Left hindlimb (tissue), 1 donor: Measurements from ENCODE around the gene AKT3.
"Not testable (repeated sequence)": the region's sequence is repeated elsewhere in the genome, so short reads cannot be mapped to it uniquely, and the experiment has no call there.

ENCODE experiments used
- DNase-seq: peaks from one replicate; pipeline ENCODE4 v3.0.0-alpha.2; 2018

AKT3 gene

DNA sequence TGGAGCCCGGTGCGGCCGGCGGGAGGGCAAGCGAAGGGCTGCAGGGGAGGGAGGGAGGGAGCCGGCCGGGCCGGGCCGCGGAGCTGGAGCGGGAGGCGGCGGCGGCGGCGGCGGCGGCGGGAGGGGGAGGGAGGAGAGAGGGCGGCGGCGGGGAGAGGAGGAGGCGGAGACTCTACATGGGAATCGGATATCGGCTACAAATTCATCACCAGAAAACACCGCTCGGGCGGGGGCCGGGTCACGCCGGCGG lies at the start of gene AKT3:
AKT3 (minus strand) TSS at position 42 of the 250 bp plus-strand sequence. CDS start 7,073 bp downstream, outside the sequence.
- peak; percentile 89 for DNase-seq

DNA sequence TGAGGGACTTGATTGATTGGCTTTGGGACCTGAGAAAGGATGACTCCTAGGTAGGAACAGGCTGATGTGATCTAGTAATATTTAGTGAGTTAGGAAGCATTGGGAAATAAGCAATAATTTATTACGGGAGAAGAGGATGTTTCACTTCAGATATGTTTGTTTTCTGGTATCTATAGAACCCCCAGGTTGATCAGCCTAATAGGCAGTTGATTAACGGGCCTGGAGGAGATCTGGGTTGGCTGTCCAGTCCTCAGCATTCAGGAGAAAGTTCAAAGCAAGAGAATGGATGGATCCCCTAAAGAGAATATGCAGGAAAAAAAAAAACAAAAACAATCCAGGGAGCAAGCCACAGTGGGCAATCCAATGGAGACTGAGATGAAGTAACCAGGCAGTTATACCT lies 48.2 kb upstream of the AKT3 start:
- no peak for DNase-seq

DNA sequence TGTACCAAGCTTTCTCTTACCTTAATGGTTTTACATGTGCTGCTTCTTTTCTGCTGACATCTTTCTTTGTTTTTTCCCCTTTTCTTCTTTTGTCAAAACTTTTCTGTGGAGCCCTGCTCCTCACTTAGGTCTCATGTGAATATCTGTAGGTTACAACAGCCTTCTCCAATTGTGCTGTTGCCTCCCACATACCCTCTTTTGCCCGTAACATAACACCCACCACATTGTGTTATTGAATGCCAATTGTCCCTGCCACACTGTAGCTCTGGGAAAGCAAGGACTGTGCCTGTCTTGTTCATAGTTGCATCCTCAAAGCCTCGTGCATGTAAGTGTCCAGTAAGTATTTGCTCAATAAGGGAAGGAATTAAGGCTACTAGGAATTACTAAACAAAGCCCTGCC lies 46.3 kb upstream of the AKT3 start:
- no peak for DNase-seq

DNA sequence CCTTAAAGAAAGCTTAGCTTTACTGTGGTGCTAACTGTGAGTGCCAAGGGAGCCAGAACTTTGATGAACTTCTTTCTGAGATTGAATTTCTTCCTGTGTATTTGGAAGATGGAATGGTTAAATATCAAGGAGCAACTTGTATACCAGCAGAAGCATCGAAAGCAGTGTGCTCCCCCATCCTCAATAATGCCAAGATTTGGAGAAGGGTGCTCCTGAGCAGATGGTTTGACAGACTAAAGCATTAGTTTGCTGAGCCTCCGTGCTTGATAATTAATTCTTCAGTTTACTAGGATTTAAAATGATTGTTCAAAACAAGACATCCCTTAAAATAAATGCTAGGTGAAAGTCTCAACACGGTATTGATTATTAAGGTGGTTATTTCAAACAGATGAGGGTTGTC lies 42.4 kb upstream of the AKT3 start:
- DNase-seq: no peak

DNA sequence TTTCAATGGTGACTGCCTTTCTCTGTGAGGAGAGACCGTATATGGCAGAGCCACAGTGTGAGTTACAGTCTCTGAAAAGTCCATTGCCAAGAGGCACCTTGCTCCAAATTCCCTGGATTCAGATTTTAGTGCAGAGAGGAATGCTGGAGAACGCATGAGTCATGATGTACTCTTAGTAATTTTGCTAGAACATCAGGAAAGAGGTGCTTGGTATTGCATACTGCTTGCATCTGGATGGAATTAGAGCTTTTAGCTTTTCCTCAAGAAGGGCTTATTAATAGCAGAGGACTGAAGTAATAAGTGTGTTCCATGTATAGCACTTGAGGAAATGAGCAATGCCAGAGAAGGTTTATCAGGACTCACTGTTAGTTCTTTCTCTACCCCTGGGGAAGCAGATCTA lies 40.5 kb upstream of the AKT3 start:
- DNase-seq: no peak

DNA sequence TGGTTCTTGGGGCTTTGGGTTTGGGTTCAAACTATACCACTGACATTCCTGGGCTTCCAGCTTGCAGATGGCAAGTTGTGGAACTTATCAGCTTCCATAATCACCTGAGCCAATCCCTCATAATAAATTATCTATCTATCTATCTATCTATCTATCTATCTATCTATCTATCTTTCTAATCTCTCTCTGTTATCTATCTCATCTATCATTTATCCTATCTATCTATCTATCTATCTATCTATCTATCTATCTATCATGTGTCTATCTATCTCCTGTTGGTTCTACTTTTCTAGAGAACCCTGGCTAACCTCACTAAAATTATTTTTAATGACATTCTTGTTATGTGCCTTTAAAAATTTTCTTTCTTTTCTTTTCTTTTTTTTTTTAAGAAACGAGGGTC lies 35.8 kb upstream of the AKT3 start:
- DNase-seq: no peak

DNA sequence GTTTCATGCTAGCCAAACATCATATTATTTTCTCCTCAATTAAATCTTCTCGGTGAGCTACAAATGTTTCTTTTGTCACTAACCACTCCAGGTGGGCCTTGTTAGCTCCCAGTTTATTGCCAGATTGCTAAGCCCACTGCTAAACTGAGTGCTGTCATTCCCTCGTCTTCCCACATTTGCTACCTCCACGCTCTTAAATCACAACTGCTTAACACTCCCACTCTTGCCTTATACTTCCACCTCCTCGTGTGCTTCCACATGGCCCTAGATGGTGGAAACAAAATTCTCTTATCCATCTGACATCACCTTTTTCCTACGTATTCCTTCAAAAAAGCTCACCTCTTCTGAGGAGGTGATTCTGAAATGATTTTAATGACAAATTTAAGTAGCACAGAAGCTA lies 34.6 kb upstream of the AKT3 start:
- DNase-seq: no peak

DNA sequence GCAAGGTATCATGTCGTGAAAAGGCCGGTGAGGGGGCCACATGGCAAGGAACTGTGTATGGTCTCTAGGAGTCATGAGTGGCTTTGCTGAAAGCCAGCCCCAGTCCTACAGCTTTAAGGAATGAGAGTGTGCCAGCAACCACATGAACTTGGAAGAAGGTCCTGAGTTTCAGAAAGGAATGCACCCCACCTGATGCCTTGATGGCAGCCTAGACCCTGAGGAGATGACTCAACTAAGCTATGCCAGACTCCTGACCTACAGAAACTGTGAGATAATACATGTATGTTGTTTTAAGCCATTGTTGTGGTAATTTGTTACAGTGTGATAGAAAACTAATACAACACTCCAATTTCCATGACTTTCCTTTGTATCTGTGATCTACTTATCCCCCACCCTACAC lies 33.5 kb upstream of the AKT3 start:
- no peak for DNase-seq

DNA sequence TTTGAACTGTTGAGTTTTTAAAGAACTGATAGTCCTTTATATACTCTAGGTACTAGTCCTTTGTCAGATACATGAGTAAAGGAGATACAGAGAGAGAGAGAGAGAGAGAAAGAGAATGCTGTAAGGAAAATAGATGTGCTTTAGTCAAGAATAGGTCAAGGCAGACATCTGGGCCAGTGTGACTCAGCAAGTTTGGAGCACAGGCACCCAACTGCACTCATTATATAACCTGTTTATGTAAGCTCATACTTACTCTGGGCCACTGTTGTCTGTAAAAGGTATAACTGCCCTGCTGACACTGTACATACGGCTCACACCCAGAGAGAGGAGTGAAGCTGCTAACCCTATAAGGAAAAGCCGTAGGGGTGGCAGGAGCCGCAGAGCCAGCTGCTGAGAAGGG lies 32.2 kb upstream of the AKT3 start:
- no peak for DNase-seq

DNA sequence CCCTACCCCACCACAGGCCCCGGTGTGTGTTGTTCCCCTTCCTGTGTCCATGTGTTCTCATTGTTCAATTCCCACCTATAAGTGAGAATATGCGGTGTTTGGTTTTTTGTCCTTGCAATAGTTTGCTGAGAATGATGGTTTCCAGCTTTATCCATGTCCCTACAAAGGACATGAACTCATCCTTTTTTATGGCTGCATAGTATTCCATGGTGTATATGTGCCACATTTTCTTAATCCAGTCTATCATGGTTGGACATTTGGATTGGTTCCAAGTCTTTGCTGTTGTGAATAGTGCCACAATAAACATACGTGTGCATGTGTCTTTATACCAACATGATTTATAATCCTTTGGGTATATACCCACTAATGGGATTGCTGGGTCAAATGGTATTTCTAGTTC lies 27.0 kb upstream of the AKT3 start:
- DNase-seq: not testable (repeated sequence)

DNA sequence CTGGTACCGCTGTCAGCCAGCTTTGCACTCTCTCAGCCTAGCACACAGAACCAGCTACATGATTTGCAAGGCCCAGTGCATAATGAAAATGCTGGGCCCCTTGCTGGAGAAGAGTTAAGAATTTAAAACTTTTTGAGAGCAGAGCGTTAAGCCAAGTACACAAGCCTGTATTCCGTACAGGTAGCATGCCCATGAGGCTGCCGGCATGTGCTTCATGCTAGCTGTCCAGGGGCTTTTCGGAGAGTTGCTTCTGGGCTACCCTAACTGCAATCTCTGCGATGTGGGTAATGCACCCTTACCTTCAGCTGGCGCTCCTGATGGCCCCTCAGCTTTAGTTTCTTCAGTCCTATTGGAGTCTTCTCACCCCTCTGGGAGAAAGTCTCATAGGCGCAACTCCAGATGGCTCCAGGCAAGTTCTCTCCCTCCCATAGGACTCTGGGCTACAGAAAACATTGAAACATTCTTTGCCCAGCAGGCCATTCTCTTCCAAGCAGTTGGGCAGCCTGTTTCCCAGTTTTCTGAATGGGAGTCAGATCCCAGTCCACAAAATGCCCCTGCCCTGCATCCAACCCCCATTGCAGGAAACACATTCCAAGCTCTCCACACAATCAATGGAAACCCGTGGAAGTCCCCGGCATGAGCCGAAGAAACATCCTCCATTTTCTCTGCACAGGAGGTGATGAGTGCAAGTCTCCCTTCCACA lies 5.7 kb upstream of the AKT3 start:
- DNase-seq: no peak

DNA sequence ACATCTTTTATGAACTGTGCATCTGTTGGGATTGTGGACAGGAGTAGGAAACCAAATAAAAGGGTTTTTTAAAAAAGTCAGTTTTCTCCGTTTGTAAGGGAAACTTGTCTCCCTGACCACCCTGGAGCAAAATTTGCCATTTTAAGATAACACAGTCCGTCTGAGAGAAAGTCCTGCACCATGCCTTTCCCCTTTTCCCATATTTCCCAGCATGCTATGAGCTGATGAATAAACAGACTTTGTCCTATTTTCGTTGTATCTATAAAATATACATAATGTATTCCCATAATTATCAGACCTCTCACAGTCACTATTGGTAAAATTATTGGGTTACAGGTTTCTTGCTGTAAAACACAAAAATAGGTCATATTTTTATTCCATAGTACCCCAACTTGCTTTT lies 1.7 kb upstream of the AKT3 start:
- DNase-seq: no peak

DNA sequence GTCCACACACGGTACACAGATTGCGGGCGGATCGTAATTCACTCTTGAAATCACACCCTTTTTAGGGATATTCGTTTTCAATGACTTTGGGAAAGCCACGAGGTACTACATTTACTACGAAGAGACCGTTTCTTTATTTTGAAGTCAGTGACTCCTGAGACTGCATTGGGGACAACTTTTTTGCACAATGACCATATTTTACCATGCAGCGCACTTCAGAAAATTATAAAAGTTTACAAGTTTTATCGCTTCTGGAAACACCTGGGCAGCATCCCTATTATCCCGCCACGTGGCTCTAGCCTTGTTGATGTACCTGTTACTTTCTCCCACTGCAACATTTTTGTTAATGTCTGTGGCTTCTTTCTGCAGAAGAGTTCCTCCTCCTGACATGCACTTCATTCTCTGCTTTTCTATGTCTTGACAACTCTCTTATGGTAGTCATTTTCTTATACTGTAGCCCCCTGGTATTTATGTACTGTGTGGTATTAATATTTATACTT lies 1.3 kb upstream of the AKT3 start:
- DNase-seq: no peak

DNA sequence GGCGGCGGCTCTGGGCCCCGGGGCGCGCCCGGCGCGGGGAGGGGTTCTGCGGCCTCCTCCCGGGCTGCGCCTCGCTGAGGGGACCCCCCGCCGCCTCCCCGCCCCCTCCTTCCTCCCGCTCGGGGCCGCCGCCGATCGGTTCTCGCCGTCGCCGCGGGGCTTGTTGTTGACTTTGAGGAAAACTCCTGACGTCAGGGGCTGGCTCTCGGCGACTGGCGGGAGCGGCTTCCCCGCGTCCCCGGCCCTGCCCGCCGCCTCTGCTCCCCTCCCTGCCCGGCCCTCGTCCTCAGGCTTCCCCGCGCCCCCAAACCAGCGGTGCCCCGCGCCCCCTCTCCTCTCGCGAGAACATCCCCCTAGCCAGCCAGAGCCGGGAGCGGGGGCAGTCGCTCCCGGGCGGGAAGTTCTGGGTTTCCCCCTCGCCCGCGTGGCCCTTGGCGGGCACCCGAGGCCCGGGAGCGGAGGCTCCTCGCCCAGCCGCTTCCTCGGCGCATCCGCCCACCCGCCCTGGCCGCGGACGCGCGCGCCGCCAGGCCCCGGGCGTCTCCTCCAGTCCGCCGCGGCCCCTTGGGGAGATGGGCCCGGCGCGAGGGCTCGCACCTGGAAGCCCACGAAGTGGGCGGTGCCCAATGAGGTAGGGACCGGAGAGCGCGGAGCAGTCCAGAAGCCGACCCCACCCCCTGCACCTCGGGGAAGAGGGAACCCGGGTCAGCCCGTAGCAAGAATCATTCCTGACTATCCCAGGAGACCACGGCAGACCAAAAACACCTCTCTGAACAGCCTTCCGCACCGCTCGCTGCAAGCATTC lies 611 bp upstream of the AKT3 start:
- peak; percentile 87 for DNase-seq

DNA sequence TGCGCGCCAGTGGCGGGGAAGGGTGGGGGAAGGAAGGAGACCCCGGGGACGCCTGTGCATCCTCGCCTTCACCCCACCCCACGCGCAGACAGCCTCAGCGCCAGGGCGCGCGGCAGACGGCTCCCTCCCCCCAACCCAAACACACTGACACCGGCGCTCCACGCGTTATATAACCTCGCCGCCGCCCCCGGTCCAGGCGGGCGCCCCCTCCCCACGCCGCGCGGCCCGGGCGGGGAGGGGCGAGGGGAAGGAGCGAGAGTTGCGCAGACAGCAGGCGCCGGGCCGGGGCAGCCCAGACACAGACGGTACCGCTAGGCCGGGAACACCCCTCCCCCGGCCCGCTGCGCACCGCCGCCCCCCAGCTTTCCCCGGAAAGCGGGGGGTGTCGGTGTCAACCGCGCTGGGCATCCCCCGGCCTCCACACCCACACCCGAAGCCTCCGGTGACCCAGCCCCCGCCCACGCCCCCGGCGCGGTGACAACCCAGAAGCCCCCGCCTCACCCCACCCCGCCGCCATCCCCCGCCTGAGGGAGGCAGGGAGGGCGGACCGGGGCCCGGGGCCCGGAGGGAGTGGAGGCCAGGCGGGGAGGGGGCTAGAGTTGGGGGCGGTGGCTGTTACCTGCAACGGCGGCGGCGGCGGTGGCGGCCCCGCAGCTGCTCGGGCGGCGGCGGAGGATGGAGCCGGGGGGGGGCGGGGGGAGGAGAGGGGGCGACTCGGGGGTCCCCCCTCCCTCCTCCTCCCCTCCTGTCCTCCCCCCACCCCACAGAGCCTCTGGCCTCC lies 432 bp downstream of the AKT3 start:
- DNase-seq: peak; percentile 65

DNA sequence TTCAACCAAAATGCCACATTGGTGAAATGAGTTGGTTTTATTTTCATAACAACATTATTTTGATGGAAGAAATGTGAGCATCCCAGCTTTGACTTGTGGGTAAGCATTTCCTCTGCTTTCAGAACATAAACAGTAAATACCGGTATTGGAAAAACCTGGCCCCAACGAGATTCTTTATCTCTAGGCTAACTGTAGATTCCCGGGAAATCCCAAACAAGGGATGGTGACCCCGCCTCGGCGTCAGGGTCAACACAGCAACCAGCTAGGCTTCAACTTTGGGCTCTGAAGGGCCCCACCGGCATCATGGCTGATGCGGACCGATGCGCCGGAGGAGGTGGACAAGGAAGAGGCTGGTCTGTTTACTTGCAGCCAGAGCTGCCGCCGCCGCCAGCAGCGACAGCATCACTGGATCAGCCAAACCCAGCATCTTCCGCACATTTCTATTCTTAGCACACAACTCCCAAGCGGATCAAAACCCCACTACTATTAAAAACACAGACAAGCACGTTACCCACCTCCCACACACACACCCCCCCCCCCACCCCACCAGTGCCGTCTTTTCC lies 1.1 kb downstream of the AKT3 start:
- peak; percentile 78 for DNase-seq

DNA sequence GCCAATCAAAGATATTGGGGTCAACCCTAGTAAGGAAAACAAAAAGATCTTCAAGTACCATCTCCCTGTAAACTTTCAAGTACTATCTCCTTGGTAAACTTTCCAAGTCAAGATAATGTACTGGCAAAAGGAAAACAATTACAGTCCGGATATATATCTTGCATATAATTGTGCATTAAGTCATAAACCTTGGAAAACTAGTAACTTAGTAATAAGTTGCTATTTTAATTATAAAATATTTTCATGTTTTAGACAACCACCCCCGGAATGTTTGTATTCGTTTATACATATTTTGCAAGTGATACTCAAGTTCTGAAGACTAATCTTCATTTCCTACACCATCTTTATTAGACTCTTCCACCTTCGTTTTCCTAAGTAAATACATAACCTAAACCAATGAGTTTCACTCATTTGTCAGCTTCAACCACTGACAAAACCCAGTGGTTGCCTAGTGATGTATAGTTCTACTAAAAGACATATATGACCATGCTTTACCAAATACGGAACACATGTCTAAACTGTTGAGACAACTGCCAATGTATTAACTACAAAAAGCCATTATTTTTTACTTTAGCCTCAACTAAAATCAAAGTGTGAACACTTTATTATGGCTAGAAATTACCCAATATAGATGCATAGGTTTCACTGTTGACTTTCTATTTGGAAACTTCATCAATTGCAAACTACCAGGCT lies 1.7 kb downstream of the AKT3 start:
- no peak for DNase-seq

DNA sequence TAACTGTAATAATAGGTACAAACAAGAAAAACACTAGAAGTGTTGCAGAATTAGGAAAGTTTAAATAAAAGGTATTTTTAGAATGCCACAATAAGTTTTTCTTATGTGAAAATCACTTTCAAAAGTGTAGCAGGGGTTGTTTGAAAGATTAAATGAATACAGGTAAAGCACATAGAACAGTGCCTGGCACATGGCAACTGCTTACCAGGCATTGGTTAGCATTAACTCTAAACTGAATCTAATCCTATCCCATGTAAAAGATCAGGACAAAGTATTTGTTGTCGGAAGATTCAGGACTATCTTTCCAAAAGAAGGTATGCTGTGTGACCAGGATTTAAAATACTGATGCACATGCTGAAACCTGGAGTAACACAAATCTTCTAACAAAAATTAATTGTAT lies 3.3 kb downstream of the AKT3 start:
- DNase-seq: no peak

DNA sequence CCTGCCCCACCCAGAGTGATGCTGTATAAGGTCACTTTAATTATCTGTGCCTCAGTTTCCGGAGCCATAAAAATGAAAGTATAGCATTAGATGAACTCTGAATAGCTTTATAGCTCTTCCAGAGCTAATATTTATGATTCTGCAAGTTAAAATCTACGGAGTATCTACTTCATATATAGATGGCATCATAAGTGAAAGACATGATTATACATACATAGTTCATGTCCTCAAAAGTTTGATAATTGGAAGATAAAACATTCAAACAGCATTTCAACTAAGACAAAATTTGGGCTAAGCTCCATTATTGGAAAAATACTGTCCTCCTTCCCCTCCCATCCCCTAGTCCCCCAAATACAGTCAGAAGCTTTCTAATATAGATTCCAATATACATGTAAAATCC lies 4.2 kb downstream of the AKT3 start:
- DNase-seq: no peak

DNA sequence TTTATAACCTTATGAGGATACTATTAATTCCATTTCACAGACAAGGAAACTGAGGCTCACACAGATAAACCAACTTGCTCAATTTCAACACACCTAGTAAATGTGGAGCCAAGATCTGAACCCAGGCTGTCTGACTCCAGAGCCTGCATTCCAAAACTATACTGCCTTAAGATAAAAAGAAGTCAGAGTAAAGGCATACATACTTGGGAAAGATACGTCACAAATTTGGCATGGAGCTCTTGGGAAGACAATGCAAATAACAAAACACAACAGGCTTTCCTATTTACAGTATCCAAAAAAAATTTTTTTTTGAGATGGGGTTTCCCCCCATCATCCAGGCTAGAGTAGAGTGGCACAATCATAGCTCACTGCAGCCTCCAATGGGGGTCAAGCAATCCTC lies 5.9 kb downstream of the AKT3 start:
- DNase-seq: no peak

DNA sequence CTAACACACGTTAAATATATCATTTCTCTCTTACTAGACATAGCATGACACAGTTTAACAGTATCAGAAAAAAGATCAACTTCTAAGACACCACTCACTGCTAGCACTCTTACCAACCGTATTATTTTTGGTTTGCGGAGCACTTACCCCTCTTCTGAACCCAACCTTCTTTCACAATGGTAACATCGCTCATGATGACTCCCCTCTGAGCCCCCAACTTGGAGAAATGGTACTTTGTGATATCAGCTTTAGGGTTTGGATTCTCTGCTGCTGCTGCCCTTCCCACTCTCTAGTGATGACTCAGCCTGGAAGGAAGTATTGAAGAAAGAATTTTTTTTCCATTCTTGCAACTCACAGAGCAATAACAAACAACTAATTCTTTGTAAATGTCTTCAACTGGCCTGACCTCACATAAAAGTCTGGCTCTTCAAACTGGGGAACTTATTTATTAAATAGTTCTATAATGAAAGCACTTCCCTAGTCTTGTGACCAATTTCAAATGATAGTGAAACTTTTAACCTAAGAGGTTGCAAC lies 7.0 kb downstream of the AKT3 start:
- no peak for DNase-seq

DNA sequence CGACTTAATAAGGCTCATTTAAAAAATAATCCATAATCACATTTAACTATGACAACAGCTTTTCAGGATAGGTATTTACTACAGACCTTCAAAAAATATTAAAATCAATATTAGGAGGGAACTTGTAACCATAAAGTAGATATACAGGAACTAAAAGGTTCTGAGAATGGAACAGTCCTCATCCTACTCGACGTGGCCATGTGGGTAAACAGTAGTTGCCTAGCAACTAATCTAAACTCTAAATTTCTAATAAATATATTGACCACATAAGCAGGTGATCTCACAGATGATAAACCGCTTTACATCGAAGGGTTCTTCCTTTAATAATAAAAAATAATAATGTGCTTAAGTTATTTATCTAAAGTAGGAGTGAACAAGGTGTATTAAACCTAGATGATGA lies 7.9 kb downstream of the AKT3 start:
- DNase-seq: no peak

DNA sequence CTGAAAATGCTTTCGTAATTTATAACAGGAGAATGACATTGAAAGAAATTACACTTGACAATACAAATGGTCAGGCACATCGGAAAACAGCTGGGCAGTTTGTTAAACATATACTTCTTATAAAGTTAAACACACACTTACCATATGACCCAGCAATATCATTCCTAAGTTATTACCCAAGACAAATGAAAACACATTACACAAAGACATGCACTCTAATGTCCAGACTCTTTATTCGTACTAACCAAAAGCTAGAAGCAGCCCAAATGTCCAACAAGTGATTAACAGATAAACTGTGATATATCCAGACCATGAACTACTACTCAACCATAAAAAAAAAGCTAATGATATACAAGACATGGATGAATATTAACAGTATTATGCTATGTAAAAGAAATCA lies 8.5 kb downstream of the AKT3 start:
- DNase-seq: no peak
